ENCODE measurements around the gene PIP4K2B.

GRCh38 chr17:38739305-38739704 is 60.1 kb downstream of the PIP4K2B start:
- TF ChIP-seq CTCF (IDR thresholded peaks at IDR 0.05 in 2 of 3, conservative IDR thresholded peaks at IDR 0.05 in 1 of 3; ENCODE audit: insufficient read depth in 2 of 3, low read depth in 1 of 3, low read length in 3 of 3), result no peak
- no peak for TF ChIP-seq RNF2 (IDR thresholded peaks at IDR 0.05)
- no peak for TF ChIP-seq POLR2A (conservative IDR thresholded peaks at IDR 0.05)
- TF ChIP-seq TFAM (CRISPR knock-in tag; conservative IDR thresholded peaks at IDR 0.05), result no peak
- TF ChIP-seq JUND (IDR thresholded peaks at IDR 0.05; ENCODE audit: borderline replicate concordance, low read depth, low read length), result no peak
- TF ChIP-seq JUND (tag; IDR thresholded peaks at IDR 0.05; ENCODE audit: borderline replicate concordance, low read depth, low read length), result no peak
- no peak for TF ChIP-seq REST (IDR thresholded peaks at IDR 0.05; ENCODE audit: borderline replicate concordance)
- TF ChIP-seq REST (CRISPR knock-in tag; IDR thresholded peaks at IDR 0.05; ENCODE audit: low read depth), result no peak
- no peak for TF ChIP-seq CHD2 (IDR thresholded peaks at IDR 0.05; ENCODE audit: low read depth, low read length)
- no peak for TF ChIP-seq E4F1 (CRISPR knock-in tag; IDR thresholded peaks at IDR 0.05; ENCODE audit: borderline replicate concordance)
- no peak for TF ChIP-seq CBFA2T3 (IDR thresholded peaks at IDR 0.05)
- TF ChIP-seq CHD4 (IDR thresholded peaks at IDR 0.05; ENCODE audit: insufficient read depth, insufficient replicate concordance, low read depth, low read length, poor library complexity, severe bottlenecking), result no peak
- TF ChIP-seq ATF2 (CRISPR knock-in tag; IDR thresholded peaks at IDR 0.05), result no peak
- no peak for TF ChIP-seq ELF1 (tag; IDR thresholded peaks at IDR 0.05)
